GM18502 (cell line): Measurements from ENCODE around the gene ZNF785.
"Not testable (repeated sequence)": the region's sequence is repeated elsewhere in the genome, so short reads cannot be mapped to it uniquely, and the experiment has no call there.

ENCODE experiments used
- ATAC-seq: cut with Tn5 transposase; IDR thresholded peaks from one replicate; pipeline ENCODE4 v1.9.1; 2021; ENCODE audit warnings: mild to moderate bottlenecking; ENCODE audit not compliant: unreplicated experiment, poor library complexity

ZNF785 gene

GRCh38 chr16:30585400-30586191 lies at the start of gene ZNF785:
TSS of gene ZNF785 (minus strand) at chr16:30585697. CDS start at chr16:30585611, 86 bp downstream.
- peak; percentile 91 for ATAC-seq

- ATAC-seq = no peak
Observed at GRCh38 chr16:30633526-30633925, 48.0 kb upstream of the ZNF785 start.

DNA sequence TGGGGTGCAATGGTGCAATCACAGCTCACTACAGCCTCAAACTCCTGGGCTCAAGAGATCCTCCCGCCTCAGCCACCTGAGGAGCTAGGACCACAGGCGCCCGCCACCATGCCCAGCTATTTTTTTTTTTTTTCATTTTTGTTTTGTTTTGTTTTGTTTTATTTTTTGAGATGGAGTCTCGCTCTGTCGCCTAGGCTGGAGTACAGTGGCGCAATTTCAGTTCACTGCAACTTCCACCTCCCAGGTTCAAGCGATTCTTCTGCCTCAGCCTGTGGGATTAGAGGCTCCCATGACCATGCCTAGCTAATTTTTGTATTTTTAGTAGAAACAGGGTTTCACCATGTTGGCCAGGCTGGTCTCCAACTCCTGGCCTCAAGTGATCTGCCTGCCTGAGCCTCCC lies 47.0 kb upstream of the ZNF785 start:
- ATAC-seq = not testable (repeated sequence)

GRCh38 chr16:30628628-30629540 lies 43.4 kb upstream of the ZNF785 start:
- ATAC-seq = no peak

- no peak for ATAC-seq
Observed at GRCh38 chr16:30626236-30626635, 40.7 kb upstream of the ZNF785 start.

- no peak for ATAC-seq
Observed at GRCh38 chr16:30623536-30624283, 38.2 kb upstream of the ZNF785 start.

GRCh38 chr16:30622455-30623032 lies 37.0 kb upstream of the ZNF785 start:
- ATAC-seq = no peak

- no peak for ATAC-seq
Observed at GRCh38 chr16:30621765-30622164, 36.3 kb upstream of the ZNF785 start.

- no peak for ATAC-seq
Observed at GRCh38 chr16:30620169-30620568, 34.7 kb upstream of the ZNF785 start.

DNA sequence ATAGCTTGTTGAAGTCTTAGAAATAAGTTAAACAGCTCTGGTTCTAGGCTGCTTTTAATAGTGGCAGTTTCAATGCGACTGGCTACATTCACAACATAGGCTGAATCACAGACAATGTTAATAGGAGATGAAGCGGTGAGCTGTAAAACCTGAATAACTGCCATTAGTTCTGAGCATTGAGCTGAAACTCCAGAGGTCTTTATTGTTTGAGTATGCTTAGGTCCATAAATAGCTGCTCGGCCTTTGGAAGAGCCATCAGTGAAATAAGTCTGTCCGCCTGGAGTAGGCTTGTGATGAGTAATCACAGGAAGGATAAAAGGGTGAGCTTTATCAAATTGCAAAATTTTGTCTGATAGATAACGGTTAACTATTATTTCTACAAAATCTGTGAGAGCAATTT lies 34.1 kb upstream of the ZNF785 start:
- no peak for ATAC-seq

DNA sequence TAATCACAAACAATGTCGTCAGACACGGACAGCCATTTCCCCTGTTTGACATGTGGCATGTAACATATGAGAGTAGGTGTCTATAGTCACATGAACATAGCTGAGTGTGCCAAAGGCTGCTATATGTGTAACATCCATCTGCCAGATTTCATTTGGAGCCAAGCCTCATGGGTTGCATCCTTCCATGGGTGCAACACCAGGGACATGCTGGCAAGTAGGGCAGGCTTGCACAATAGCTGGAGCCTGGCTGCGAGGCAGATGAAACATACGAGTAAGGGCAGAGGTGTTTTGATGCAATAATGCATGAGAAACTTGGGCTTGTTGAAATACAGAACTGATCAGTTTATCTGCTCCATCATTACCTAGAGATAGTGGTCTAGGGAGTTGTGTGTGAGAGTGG lies 33.7 kb upstream of the ZNF785 start:
- no peak for ATAC-seq

GRCh38 chr16:30615358-30616091 lies 30.0 kb upstream of the ZNF785 start:
- no peak for ATAC-seq

- peak; percentile 86 for ATAC-seq
Observed at GRCh38 chr16:30609926-30610839, 24.7 kb upstream of the ZNF785 start, which contains the start of gene ZNF689. TSS of gene ZNF689 (minus strand) at chr16:30610389. CDS start at chr16:30610041, 348 bp downstream.

GRCh38 chr16:30609002-30609925 lies 23.8 kb upstream of the ZNF785 start:
- peak; percentile 23 for ATAC-seq

DNA sequence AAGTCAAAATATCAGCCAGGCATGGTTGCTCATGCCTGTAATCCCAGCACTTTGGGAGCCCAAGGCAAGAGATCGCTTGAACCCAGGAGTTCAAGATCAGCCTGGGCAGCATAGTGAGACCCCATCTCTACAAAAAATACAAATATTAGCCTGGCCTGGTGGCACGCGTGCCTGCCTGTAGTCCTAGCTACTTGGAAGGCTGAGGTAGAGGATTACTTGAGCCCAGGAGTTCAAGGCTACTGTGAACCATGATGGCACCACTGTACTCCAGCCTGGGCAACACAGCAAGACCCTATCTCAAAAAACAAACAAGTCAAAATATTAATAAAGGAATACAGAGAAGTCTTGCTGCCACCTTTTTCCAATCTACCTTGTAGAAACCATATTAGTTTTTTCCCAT lies 20.5 kb upstream of the ZNF785 start:
- ATAC-seq = no peak

- no peak for ATAC-seq
Observed at GRCh38 chr16:30605158-30605557, 19.7 kb upstream of the ZNF785 start.

GRCh38 chr16:30604316-30604947 lies 18.9 kb upstream of the ZNF785 start:
- ATAC-seq = no peak
